ENCODE data around the gene MRPS25.

The MRPS25 gene

GRCh38 chr3:15097891-15098290 lies 32.8 kb upstream of the MRPS25 start:
- DNase-seq, result peak; percentile 44
- Mint-ChIP-seq H3K27ac (peak overlapping the region; percentile 96), H3K4me3 (peak overlapping the region; percentile 91), H3K36me3 (peaks cover 37% of the 10 kb centered on the region), H3K27me3 (peaks cover 20% of the 10 kb centered on the region), H3K4me1 (peaks cover 62% of the 10 kb centered on the region), H3K9me3 (no peaks in the 10 kb centered on the region)
- CTCF ChIA-PET, result interaction anchor here (4.0 kb wide), 1 partner anchor 11 kb away, joined by 16 read pairs; no protein-coding TSS in a partner anchor

- H3K27ac Mint-ChIP-seq, result no peak overlapping the region
- DNase-seq, result no peak
- peaks cover 40% of the 10 kb centered on the region for H3K36me3 Mint-ChIP-seq
- CTCF ChIA-PET, result interaction anchor here (1.1 kb wide), 1 partner anchor 45 kb away, joined by 3 read pairs; no protein-coding TSS in a partner anchor
- H3K4me3 Mint-ChIP-seq, result no peak overlapping the region
- no peaks in the 10 kb centered on the region for H3K9me3 Mint-ChIP-seq
- H3K4me1 Mint-ChIP-seq, result peaks cover 45% of the 10 kb centered on the region
- H3K27me3 Mint-ChIP-seq, result peaks cover 9% of the 10 kb centered on the region
Measured at GRCh38 chr3:15096046-15096445, 30.9 kb upstream of the MRPS25 start.

GRCh38 chr3:15094187-15094875 lies 29.2 kb upstream of the MRPS25 start:
- Mint-ChIP-seq H3K27ac (no peak overlapping the region), H3K4me1 (peaks cover 35% of the 10 kb centered on the region), H3K36me3 (peaks cover 52% of the 10 kb centered on the region), H3K27me3 (peaks cover 9% of the 10 kb centered on the region), H3K4me3 (no peak overlapping the region), H3K9me3 (no peaks in the 10 kb centered on the region)
- no peak for DNase-seq
- CTCF ChIA-PET, result interaction anchor here (0.7 kb wide), 1 partner anchor 43 kb away, joined by 3 read pairs; no protein-coding TSS in a partner anchor

- Mint-ChIP-seq H3K4me1 (peaks cover 22% of the 10 kb centered on the region), H3K27ac (no peak overlapping the region), H3K4me3 (no peak overlapping the region), H3K36me3 (peaks cover 47% of the 10 kb centered on the region), H3K27me3 (peaks cover under 1% of the 10 kb centered on the region), H3K9me3 (no peaks in the 10 kb centered on the region)
- CTCF ChIA-PET, result no interaction called here
- DNase-seq, result no peak
Measured at GRCh38 chr3:15092686-15093085, 27.6 kb upstream of the MRPS25 start.

- no peak for DNase-seq
- H3K4me1 Mint-ChIP-seq, result peaks cover 14% of the 10 kb centered on the region
- no peaks in the 10 kb centered on the region for H3K9me3 Mint-ChIP-seq
- no peak overlapping the region for H3K4me3 Mint-ChIP-seq
- CTCF ChIA-PET, result interaction anchor here (0.7 kb wide), 1 partner anchor 71 kb away, joined by 3 read pairs; no protein-coding TSS in a partner anchor
- H3K27me3 Mint-ChIP-seq, result no peaks in the 10 kb centered on the region
- H3K36me3 Mint-ChIP-seq, result peaks cover 49% of the 10 kb centered on the region
- no peak overlapping the region for H3K27ac Mint-ChIP-seq
Measured at GRCh38 chr3:15091575-15091974, 26.5 kb upstream of the MRPS25 start.

GRCh38 chr3:15089201-15089600 lies 24.1 kb upstream of the MRPS25 start:
- Mint-ChIP-seq H3K27me3 (no peaks in the 10 kb centered on the region), H3K27ac (no peak overlapping the region), H3K4me1 (no peaks in the 10 kb centered on the region), H3K9me3 (no peaks in the 10 kb centered on the region), H3K4me3 (no peak overlapping the region), H3K36me3 (peaks cover 48% of the 10 kb centered on the region)
- CTCF ChIA-PET, result interaction anchor here (0.7 kb wide), 1 partner anchor 37 kb away, joined by 3 read pairs; no protein-coding TSS in a partner anchor
- DNase-seq, result no peak

GRCh38 chr3:15086699-15087098 lies 21.6 kb upstream of the MRPS25 start:
- H3K27ac Mint-ChIP-seq, result no peak overlapping the region
- peaks cover 13% of the 10 kb centered on the region for H3K4me1 Mint-ChIP-seq
- CTCF ChIA-PET, result interaction anchor here (0.8 kb wide), 1 partner anchor 23 kb away, joined by 3 read pairs; no protein-coding TSS in a partner anchor
- H3K9me3 Mint-ChIP-seq, result no peaks in the 10 kb centered on the region
- no peak for DNase-seq
- H3K27me3 Mint-ChIP-seq, result no peaks in the 10 kb centered on the region
- no peak overlapping the region for H3K4me3 Mint-ChIP-seq
- H3K36me3 Mint-ChIP-seq, result peaks cover 59% of the 10 kb centered on the region

GRCh38 chr3:15086263-15086662 lies 21.1 kb upstream of the MRPS25 start:
- H3K36me3 Mint-ChIP-seq, result peaks cover 62% of the 10 kb centered on the region
- CTCF ChIA-PET, result no interaction called here
- H3K4me3 Mint-ChIP-seq, result no peak overlapping the region
- H3K27ac Mint-ChIP-seq, result no peak overlapping the region
- DNase-seq, result no peak
- no peaks in the 10 kb centered on the region for H3K27me3 Mint-ChIP-seq
- no peaks in the 10 kb centered on the region for H3K9me3 Mint-ChIP-seq
- H3K4me1 Mint-ChIP-seq, result peaks cover 15% of the 10 kb centered on the region

- Mint-ChIP-seq H3K27me3 (no peaks in the 10 kb centered on the region), H3K4me1 (peaks cover 15% of the 10 kb centered on the region), H3K36me3 (peaks cover 64% of the 10 kb centered on the region), H3K27ac (no peak overlapping the region), H3K9me3 (no peaks in the 10 kb centered on the region), H3K4me3 (no peak overlapping the region)
- CTCF ChIA-PET, result no interaction called here
- no peak for DNase-seq
Measured at GRCh38 chr3:15083252-15083651, 18.1 kb upstream of the MRPS25 start.

GRCh38 chr3:15081960-15082664 lies 17.0 kb upstream of the MRPS25 start:
- peaks cover 15% of the 10 kb centered on the region for H3K4me1 Mint-ChIP-seq
- H3K27ac Mint-ChIP-seq, result peak overlapping the region; percentile 1
- H3K9me3 Mint-ChIP-seq, result no peaks in the 10 kb centered on the region
- no peak for DNase-seq
- CTCF ChIA-PET, result interaction anchor here (1.7 kb wide), 1 partner anchor 13 kb away, joined by 6 read pairs; no protein-coding TSS in a partner anchor
- H3K4me3 Mint-ChIP-seq, result no peak overlapping the region
- peaks cover 67% of the 10 kb centered on the region for H3K36me3 Mint-ChIP-seq
- H3K27me3 Mint-ChIP-seq, result no peaks in the 10 kb centered on the region

GRCh38 chr3:15079091-15079490 lies 14.0 kb upstream of the MRPS25 start:
- Mint-ChIP-seq H3K27me3 (no peaks in the 10 kb centered on the region), H3K4me1 (peaks cover 15% of the 10 kb centered on the region), H3K9me3 (no peaks in the 10 kb centered on the region)

GRCh38 chr3:15074500-15074899 lies 9.4 kb upstream of the MRPS25 start:
- Mint-ChIP-seq H3K4me1 (peaks cover 5% of the 10 kb centered on the region), H3K27me3 (no peaks in the 10 kb centered on the region), H3K9me3 (no peaks in the 10 kb centered on the region), H3K36me3 (peaks cover 51% of the 10 kb centered on the region), H3K4me3 (no peak overlapping the region), H3K27ac (no peak overlapping the region)
- CTCF ChIA-PET, result no interaction called here
- no peak for DNase-seq

More at GRCh38 chr3:15079091-15079490, 14.0 kb upstream of the MRPS25 start:
- DNase-seq, result no peak
- CTCF ChIA-PET, result interaction anchor here (1.5 kb wide), 1 partner anchor 28 kb away, joined by 4 read pairs; no protein-coding TSS in a partner anchor
- Mint-ChIP-seq H3K27ac (no peak overlapping the region), H3K4me3 (no peak overlapping the region), H3K36me3 (peaks cover 70% of the 10 kb centered on the region)

- no peak for DNase-seq
- CTCF ChIA-PET, result no interaction called here
- Mint-ChIP-seq H3K4me1 (peaks cover 5% of the 10 kb centered on the region), H3K36me3 (peaks cover 38% of the 10 kb centered on the region), H3K27ac (no peak overlapping the region), H3K9me3 (no peaks in the 10 kb centered on the region), H3K4me3 (no peak overlapping the region), H3K27me3 (no peaks in the 10 kb centered on the region)
Measured at GRCh38 chr3:15071699-15072098, 6.6 kb upstream of the MRPS25 start.

GRCh38 chr3:15069441-15069840 lies 4.3 kb upstream of the MRPS25 start:
- Mint-ChIP-seq H3K4me1 (peaks cover 16% of the 10 kb centered on the region), H3K9me3 (no peaks in the 10 kb centered on the region), H3K27ac (no peak overlapping the region), H3K27me3 (no peaks in the 10 kb centered on the region), H3K36me3 (peaks cover 20% of the 10 kb centered on the region), H3K4me3 (no peak overlapping the region)
- no peak for DNase-seq
- CTCF ChIA-PET, result interaction anchor here (1.8 kb wide), 1 partner anchor 12 kb away, joined by 6 read pairs; no protein-coding TSS in a partner anchor

All from activated naive CD4-positive, alpha-beta T cell treated with anti-CD3 and anti-CD28 coated beads, Interleukin-2, amount 10 ng/mL, durations not matched to agents 7 days and 5 days (primary cell).